BJ (cell line): Measurements from ENCODE around the gene KATNAL2. TPM values are rescaled to one million over a fixed set of nuclear protein-coding genes. Genes with fewer than 3 reads are reported as not detected.

Experiments
- CTCF ChIA-PET: fragments of 350-600 bp; formaldehyde crosslinking; extraction: SDS; loops from one replicate; lab custom pipeline; 2021; ENCODE audit warnings: antibody characterized with exemption, inconsistent platforms; lab: Yijun Ruan, JAX
- POLR2A ChIA-PET: fragments of 300-600 bp; sonication (Branson Sonifier 250); formaldehyde crosslinking; extraction: SDS; loops from one replicate; lab custom pipeline; 2021; ENCODE audit warnings: antibody characterized with exemption; lab: Charles Lee
- DNase-seq: peaks from one replicate; pipeline ENCODE4 v3.0.0-alpha.2; 2011; ENCODE audit warnings: low read depth
- H3K27me3 ChIP-seq: 2 replicates; pipeline ENCODE4 v1.6.0; 2011; ENCODE audit warnings: low read length; ENCODE audit not compliant: control insufficient read depth, insufficient read depth
- H3K36me3 ChIP-seq: 2 replicates; pipeline ENCODE4 v1.5.1; 2011; ENCODE audit warnings: low read length; ENCODE audit not compliant: control insufficient read depth, insufficient read depth
- H3K4me3 ChIP-seq: 2 replicates; pipeline ENCODE4 v1.5.1; 2011; ENCODE audit warnings: low read depth, mild to moderate bottlenecking, control low read depth, low read length
- CTCF ChIP-seq: IDR thresholded peaks from 2 replicates; pipeline ENCODE4 v1.5.1; 2011; ENCODE audit warnings: low read depth, mild to moderate bottlenecking, control low read depth, inconsistent platforms, low read length, moderate library complexity; ENCODE audit not compliant: insufficient read depth
- polyA plus RNA-seq: library from polyadenylated mRNA; depleted of rRNA; stranded (reverse); fragments of >200 nt; gene quantifications from 2 replicates; pipeline ENCODE4 v1.2.3, GENCODE V29; 2011

KATNAL2 gene
- polyA plus RNA-seq, 1 experiment = 1.3 TPM

DNA sequence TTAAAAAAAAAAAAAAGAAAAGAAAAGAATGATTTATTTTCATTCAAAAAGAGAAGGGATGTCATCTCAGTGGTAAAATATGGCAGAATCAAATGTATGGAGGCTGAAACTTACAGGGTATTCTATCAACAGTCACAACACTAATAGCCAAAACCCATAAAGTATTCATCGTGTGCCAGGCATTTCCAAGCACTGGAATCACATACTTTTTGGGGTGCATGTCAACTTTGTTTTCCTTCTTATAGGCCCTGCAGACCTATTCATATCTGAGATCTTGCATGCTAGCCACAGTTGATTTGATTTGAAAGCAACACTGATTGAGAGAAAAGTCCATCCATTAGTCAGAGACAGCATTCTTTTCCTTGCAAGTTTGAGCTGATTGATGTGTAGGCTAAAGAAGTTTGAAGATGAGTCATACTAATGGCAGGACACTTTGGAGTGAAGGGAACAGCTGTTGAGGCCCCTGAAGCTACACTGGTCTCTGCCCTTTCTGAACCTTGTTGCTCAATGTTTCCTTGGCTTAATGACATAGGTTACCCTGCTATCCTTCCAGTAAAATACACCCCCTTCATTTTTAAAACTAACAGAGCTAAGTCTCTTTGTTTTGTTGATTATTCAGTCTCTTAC is 22.0 kb downstream of the KATNAL2 start:
- no peaks in the 10 kb centered on the region for H3K27me3 ChIP-seq
- ChIA-PET POLR2A (no interaction called here), CTCF (no interaction called here)
- peak; percentile 51 for DNase-seq
- no peaks in the 10 kb centered on the region for H3K36me3 ChIP-seq
- H3K4me3 ChIP-seq = no peak overlapping the region
- TF ChIP-seq CTCF = no peak

DNA sequence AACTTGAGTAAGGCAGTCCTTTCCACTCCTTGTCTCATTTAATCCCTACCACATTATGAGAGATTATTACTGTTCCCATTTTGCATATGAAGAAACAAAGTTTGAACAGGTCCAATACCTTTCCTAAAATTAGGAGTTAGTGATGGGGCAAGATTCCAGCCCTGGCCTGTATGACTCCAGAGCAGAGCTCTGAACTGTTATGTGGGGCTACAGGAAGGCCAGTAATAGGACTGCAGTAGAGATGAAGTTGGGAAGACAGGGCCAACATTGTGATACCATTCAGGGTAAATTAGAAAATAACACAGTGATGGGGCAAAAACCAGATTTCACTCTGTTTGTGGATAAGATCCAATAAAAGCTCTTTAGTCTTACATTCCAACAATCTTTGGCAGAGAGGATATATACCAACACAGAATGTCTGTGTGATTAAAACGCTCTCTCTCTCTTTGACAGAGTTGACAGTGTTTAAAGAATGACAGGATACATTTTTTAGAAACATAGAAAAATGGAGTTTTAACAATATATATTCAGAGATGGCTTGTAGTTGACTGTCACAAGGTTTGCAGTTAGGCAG is 22.7 kb downstream of the KATNAL2 start:
- CTCF ChIA-PET = no interaction called here
- no peak for DNase-seq
- Histone ChIP-seq H3K4me3 (no peak overlapping the region), H3K36me3 (no peaks in the 10 kb centered on the region), H3K27me3 (no peaks in the 10 kb centered on the region)
- no peak for TF ChIP-seq CTCF
- POLR2A ChIA-PET = no interaction called here

- Histone ChIP-seq H3K4me3 (no peak overlapping the region), H3K36me3 (no peaks in the 10 kb centered on the region), H3K27me3 (peaks cover 1% of the 10 kb centered on the region; the same call in 1 of the 2 replicates)
- no peak for DNase-seq
- POLR2A ChIA-PET = no interaction called here
- no peak for TF ChIP-seq CTCF
- CTCF ChIA-PET = interaction anchor here (1.5 kb wide), 1 partner anchor 8 kb away, joined by 5 read pairs; no protein-coding TSS in a partner anchor
Observed at GRCh38 chr18:46942646-46943045, 25.2 kb downstream of the KATNAL2 start.

- Histone ChIP-seq H3K4me3 (peak overlapping the region; percentile 56), H3K27me3 (peaks cover 1% of the 10 kb centered on the region; the same call in 1 of the 2 replicates), H3K36me3 (no peaks in the 10 kb centered on the region)
- CTCF ChIA-PET = no interaction called here
- POLR2A ChIA-PET = no interaction called here
- TF ChIP-seq CTCF = no peak
- DNase-seq = peak; percentile 51
Observed at GRCh38 chr18:46946656-46947282, 29.4 kb downstream of the KATNAL2 start.

DNA sequence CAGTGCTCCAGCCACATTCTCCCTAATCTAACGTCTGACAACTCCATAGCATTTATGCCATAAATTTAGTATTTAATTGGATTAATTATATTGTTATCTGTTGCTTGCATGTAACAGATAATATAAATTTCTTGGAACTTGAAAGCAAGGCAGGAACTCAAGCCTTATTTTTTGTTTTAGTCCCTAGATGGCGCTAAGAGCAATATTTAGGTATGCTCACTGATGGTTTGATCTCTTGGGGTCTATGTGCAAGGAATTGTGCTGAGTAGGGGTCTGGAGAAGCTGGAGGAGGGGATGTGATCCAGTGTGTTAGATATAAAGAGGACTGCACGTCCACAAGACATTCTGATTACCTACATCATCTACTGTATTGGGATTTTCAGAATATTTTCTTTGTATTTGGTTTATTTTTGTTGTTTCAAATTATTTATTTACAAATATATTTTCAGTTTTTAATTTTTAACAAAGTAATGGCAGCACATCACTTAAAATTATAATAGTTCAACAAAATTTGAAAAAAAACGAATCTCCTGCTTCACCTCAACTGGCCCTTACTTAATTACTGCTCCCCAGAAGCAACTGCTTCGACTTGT is 32.8 kb downstream of the KATNAL2 start:
- no peak overlapping the region for H3K4me3 ChIP-seq
- DNase-seq = no peak
- peak; percentile 52 for TF ChIP-seq CTCF
- H3K36me3 ChIP-seq = no peaks in the 10 kb centered on the region
- ChIA-PET POLR2A (no interaction called here), CTCF (interaction anchor here (0.8 to 1.8 kb wide), 2 partner anchors 8 to 252 kb away, joined by 3 to 5 read pairs; no protein-coding TSS in a partner anchor)
- H3K27me3 ChIP-seq = peaks cover 1% of the 10 kb centered on the region; the same call in 1 of the 2 replicates
